ENCODE results near the gene ITPR2. TPM values are rescaled to one million over a fixed set of nuclear protein-coding genes. Genes with fewer than 3 reads are reported as not detected.

ITPR2 gene
- total RNA-seq, 1 experiment from 2014 or later: 41.6 TPM

DNA sequence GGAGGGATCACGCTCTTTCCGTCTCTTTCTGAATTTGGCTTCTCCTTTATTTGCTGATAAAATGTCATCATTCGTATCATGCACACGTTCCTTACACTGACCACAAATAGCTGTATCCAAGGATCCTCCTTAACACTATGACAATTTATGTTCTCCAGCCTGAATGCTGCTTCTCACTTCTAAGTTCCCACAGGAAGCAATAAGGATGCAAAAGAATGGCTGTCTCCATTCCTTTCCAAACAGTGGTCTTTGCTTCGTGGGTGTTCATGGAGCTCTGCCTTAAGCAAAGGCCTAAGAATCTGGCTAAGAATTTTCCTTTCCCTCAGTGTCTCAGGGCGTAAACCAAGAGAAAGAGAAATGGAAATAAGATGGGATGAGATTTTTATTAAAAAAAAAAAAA lies 200.2 kb downstream of the ITPR2 start:
- Mint-ChIP-seq H3K4me1 (ENCODE audit: low read depth, unreplicated experiment) (peaks cover 67% of the 10 kb centered on the region), H3K4me3 (ENCODE audit: unreplicated experiment) (peak overlapping the region; percentile 8), H3K36me3 (ENCODE audit: insufficient read depth, unreplicated experiment) (peaks cover 14% of the 10 kb centered on the region), H3K27me3 (ENCODE audit: insufficient read depth, unreplicated experiment) (no peaks in the 10 kb centered on the region), H3K9me3 (ENCODE audit: unreplicated experiment) (no peaks in the 10 kb centered on the region), H3K27ac (ENCODE audit: unreplicated experiment) (peak overlapping the region; percentile 48)
- H3K36me3 ChIP-seq (ENCODE audit: control insufficient read depth, insufficient read depth, low read length): no peaks in the 10 kb centered on the region
- ChIA-PET CTCF (interaction anchor here (0.7 to 1.0 kb wide), 5 partner anchors 69 to 541 kb away, joined by 3 to 6 read pairs (median 4); partner anchors contain the start of gene ITPR2), POLR2A (interaction anchor here (0.6 kb wide), 1 partner anchor 91 kb away, joined by 7 read pairs; no protein-coding TSS in a partner anchor)
- DNase-seq: no peak
- TF ChIP-seq, protein P1, sequence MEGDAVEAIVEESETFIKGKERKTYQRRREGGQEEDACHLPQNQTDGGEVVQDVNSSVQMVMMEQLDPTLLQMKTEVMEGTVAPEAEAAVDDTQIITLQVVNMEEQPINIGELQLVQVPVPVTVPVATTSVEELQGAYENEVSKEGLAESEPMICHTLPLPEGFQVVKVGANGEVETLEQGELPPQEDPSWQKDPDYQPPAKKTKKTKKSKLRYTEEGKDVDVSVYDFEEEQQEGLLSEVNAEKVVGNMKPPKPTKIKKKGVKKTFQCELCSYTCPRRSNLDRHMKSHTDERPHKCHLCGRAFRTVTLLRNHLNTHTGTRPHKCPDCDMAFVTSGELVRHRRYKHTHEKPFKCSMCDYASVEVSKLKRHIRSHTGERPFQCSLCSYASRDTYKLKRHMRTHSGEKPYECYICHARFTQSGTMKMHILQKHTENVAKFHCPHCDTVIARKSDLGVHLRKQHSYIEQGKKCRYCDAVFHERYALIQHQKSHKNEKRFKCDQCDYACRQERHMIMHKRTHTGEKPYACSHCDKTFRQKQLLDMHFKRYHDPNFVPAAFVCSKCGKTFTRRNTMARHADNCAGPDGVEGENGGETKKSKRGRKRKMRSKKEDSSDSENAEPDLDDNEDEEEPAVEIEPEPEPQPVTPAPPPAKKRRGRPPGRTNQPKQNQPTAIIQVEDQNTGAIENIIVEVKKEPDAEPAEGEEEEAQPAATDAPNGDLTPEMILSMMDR (IDR thresholded peaks at IDR 0.05; ENCODE audit: insufficient read depth in 1 of 2, low read depth in 1 of 2, low read length in 1 of 2, severe bottlenecking in 1 of 2, unreplicated experiment in 1 of 2): no peak
- intact Hi-C loops (cut with micrococcal nuclease; ENCODE audit: unreplicated experiment): loop anchor here (1.0 to 5.0 kb wide), 5 partner anchors 19 to 510 kb away; no protein-coding TSS in a partner anchor
- no peaks in the 10 kb centered on the region for H3K9me3 ChIP-seq
- H3K27me3 ChIP-seq (replicated peaks; ENCODE audit: control insufficient read depth, insufficient read depth, low read length): no peaks in the 10 kb centered on the region
- peaks cover 68% of the 10 kb centered on the region for H3K4me1 ChIP-seq
- H3K4me3 ChIP-seq (ENCODE audit: low read depth, low read length): no peak overlapping the region
- BruUV-seq (replicated peaks): no TSS peak

GRCh38 chr12:26631846-26632245 lies 201.1 kb downstream of the ITPR2 start:
- H3K4me1 ChIP-seq: peaks cover 73% of the 10 kb centered on the region
- Mint-ChIP-seq H3K9me3 (ENCODE audit: unreplicated experiment) (no peaks in the 10 kb centered on the region), H3K4me1 (ENCODE audit: low read depth, unreplicated experiment) (peaks cover 67% of the 10 kb centered on the region), H3K4me3 (ENCODE audit: unreplicated experiment) (no peak overlapping the region), H3K27me3 (ENCODE audit: insufficient read depth, unreplicated experiment) (no peaks in the 10 kb centered on the region), H3K36me3 (ENCODE audit: insufficient read depth, unreplicated experiment) (peaks cover 19% of the 10 kb centered on the region), H3K27ac (ENCODE audit: unreplicated experiment) (peak overlapping the region; percentile 19)
- no peak overlapping the region for H3K4me3 ChIP-seq (ENCODE audit: low read depth, low read length)
- H3K27me3 ChIP-seq (replicated peaks; ENCODE audit: control insufficient read depth, insufficient read depth, low read length): no peaks in the 10 kb centered on the region
- ChIA-PET POLR2A (no interaction called here), CTCF (no interaction called here)
- no peak for DNase-seq
- TF ChIP-seq, protein P1 (IDR thresholded peaks at IDR 0.05; ENCODE audit: insufficient read depth in 1 of 2, low read depth in 1 of 2, low read length in 1 of 2, severe bottlenecking in 1 of 2, unreplicated experiment in 1 of 2): no peak
- intact Hi-C loops (cut with micrococcal nuclease; ENCODE audit: unreplicated experiment): loop anchor here (5.0 kb wide), 2 partner anchors 70 to 510 kb away; no protein-coding TSS in a partner anchor
- BruUV-seq (replicated peaks): no TSS peak
- H3K9me3 ChIP-seq: no peaks in the 10 kb centered on the region
- no peaks in the 10 kb centered on the region for H3K36me3 ChIP-seq (ENCODE audit: control insufficient read depth, insufficient read depth, low read length)

DNA sequence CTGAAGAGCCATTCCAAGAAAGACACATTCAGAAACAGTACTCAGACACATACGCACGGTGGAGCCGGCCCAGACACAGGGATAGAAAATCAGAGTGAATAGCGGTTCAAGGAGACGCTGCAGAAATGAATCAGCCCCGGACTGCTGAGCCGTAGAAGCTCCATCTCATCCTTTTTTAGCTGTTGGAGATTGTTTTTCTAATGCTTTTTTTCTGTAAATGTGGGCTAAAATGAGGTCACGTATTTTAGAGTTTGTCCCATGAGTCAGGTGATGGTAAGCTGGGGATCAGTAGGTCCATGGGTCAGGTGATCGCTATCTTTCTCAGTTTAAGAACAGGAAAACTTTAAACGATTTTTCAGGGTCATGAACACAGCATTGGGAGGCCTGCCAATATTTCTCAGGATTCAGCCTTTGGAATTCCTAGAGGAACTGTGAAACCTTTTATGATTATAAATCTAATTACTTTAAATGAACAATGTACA lies 202.4 kb downstream of the ITPR2 start:
- Mint-ChIP-seq H3K4me1 (ENCODE audit: low read depth, unreplicated experiment) (peaks cover 57% of the 10 kb centered on the region), H3K27me3 (ENCODE audit: insufficient read depth, unreplicated experiment) (no peaks in the 10 kb centered on the region), H3K27ac (ENCODE audit: unreplicated experiment) (peak overlapping the region; percentile 51), H3K36me3 (ENCODE audit: insufficient read depth, unreplicated experiment) (peaks cover 19% of the 10 kb centered on the region), H3K4me3 (ENCODE audit: unreplicated experiment) (no peak overlapping the region), H3K9me3 (ENCODE audit: unreplicated experiment) (no peaks in the 10 kb centered on the region)
- Histone ChIP-seq H3K36me3 (ENCODE audit: control insufficient read depth, insufficient read depth, low read length) (no peaks in the 10 kb centered on the region), H3K9me3 (no peaks in the 10 kb centered on the region), H3K4me3 (ENCODE audit: low read depth, low read length) (no peak overlapping the region), H3K4me1 (peaks cover 61% of the 10 kb centered on the region), H3K27me3 (replicated peaks; ENCODE audit: control insufficient read depth, insufficient read depth, low read length) (no peaks in the 10 kb centered on the region)
- POLR2A ChIA-PET: no interaction called here
- no peak for DNase-seq
- CTCF ChIA-PET: interaction anchor here (0.9 to 1.8 kb wide), 3 partner anchors 16 to 71 kb away, joined by 3 to 7 read pairs (median 3); no protein-coding TSS in a partner anchor
- no TSS peak for BruUV-seq (replicated peaks)
- TF ChIP-seq, protein P1 (IDR thresholded peaks at IDR 0.05; ENCODE audit: insufficient read depth in 1 of 2, low read depth in 1 of 2, low read length in 1 of 2, severe bottlenecking in 1 of 2, unreplicated experiment in 1 of 2): no peak
- intact Hi-C loops (cut with micrococcal nuclease; ENCODE audit: unreplicated experiment): loop anchor here (5.0 kb wide), 2 partner anchors 72 to 508 kb away; no protein-coding TSS in a partner anchor

Data from Caco-2 (cell line).